ENCODE measurements around the gene CHCHD6. TPM values are rescaled to one million over a fixed set of nuclear protein-coding genes. Genes with fewer than 3 reads are reported as not detected.

The CHCHD6 gene
- total RNA-seq, 2 experiments from 2014 or later, result 16.6 to 21.2 TPM

GRCh38 chr3:126720596-126720995 is 16.6 kb downstream of the CHCHD6 start:
- Mint-ChIP-seq H3K4me3 (no peak overlapping the region), H3K9me3 (peaks cover 6% of the 10 kb centered on the region), H3K36me3 (ENCODE audit: low read depth) (peaks cover 9% of the 10 kb centered on the region), H3K27ac (no peak overlapping the region), H3K27me3 (no peaks in the 10 kb centered on the region), H3K4me1 (ENCODE audit: low read depth) (no peaks in the 10 kb centered on the region)
- ChIA-PET POLR2A (no interaction called here), CTCF (interaction anchor here (1.0 kb wide), 1 partner anchor 14 kb away, joined by 3 read pairs; no protein-coding TSS in a partner anchor)
- TF ChIP-seq CTCF (IDR thresholded peaks at IDR 0.05), result no peak
- intact Hi-C loops (cut with micrococcal nuclease), result no loop called here
- no peak for ATAC-seq
- no peak for DNase-seq

GRCh38 chr3:126721246-126721645 is 17.2 kb downstream of the CHCHD6 start:
- POLR2A ChIA-PET, result no interaction called here
- H3K27ac Mint-ChIP-seq, result no peak overlapping the region
- H3K27me3 Mint-ChIP-seq, result no peaks in the 10 kb centered on the region
- intact Hi-C loops (cut with micrococcal nuclease), result no loop called here
- H3K4me1 Mint-ChIP-seq (ENCODE audit: low read depth), result no peaks in the 10 kb centered on the region
- DNase-seq (no peak), ATAC-seq (no peak)
- H3K36me3 Mint-ChIP-seq (ENCODE audit: low read depth), result peaks cover 13% of the 10 kb centered on the region
- CTCF ChIA-PET, result no interaction called here
- TF ChIP-seq CTCF (IDR thresholded peaks at IDR 0.05), result no peak
- H3K4me3 Mint-ChIP-seq, result no peak overlapping the region
- peaks cover 6% of the 10 kb centered on the region for H3K9me3 Mint-ChIP-seq

GRCh38 chr3:126723237-126723636 is 19.2 kb downstream of the CHCHD6 start:
- H3K4me1 Mint-ChIP-seq (ENCODE audit: low read depth), result no peaks in the 10 kb centered on the region
- ChIA-PET CTCF (no interaction called here), POLR2A (no interaction called here)
- H3K27me3 Mint-ChIP-seq, result no peaks in the 10 kb centered on the region
- H3K36me3 Mint-ChIP-seq (ENCODE audit: low read depth), result peaks cover 27% of the 10 kb centered on the region
- H3K4me3 Mint-ChIP-seq, result no peak overlapping the region
- TF ChIP-seq CTCF (IDR thresholded peaks at IDR 0.05), result no peak
- DNase-seq, result no peak
- no peak overlapping the region for H3K27ac Mint-ChIP-seq
- ATAC-seq, result no peak
- intact Hi-C loops (cut with micrococcal nuclease), result no loop called here
- H3K9me3 Mint-ChIP-seq, result peaks cover 6% of the 10 kb centered on the region

- DNase-seq (no peak), ATAC-seq (no peak)
- Mint-ChIP-seq H3K4me3 (no peak overlapping the region), H3K4me1 (ENCODE audit: low read depth) (no peaks in the 10 kb centered on the region), H3K9me3 (peaks cover 6% of the 10 kb centered on the region), H3K36me3 (ENCODE audit: low read depth) (peaks cover 30% of the 10 kb centered on the region), H3K27me3 (no peaks in the 10 kb centered on the region), H3K27ac (no peak overlapping the region)
- ChIA-PET CTCF (no interaction called here), POLR2A (no interaction called here)
- no peak for TF ChIP-seq CTCF (IDR thresholded peaks at IDR 0.05)
- intact Hi-C loops (cut with micrococcal nuclease), result no loop called here
Measured at GRCh38 chr3:126723801-126724200, 19.8 kb downstream of the CHCHD6 start.

- POLR2A ChIA-PET, result no interaction called here
- H3K27me3 Mint-ChIP-seq, result no peaks in the 10 kb centered on the region
- peaks cover 45% of the 10 kb centered on the region for H3K36me3 Mint-ChIP-seq (ENCODE audit: low read depth)
Measured at GRCh38 chr3:126728680-126729079, 24.6 kb downstream of the CHCHD6 start.

More at GRCh38 chr3:126728680-126729079, 24.6 kb downstream of the CHCHD6 start:
- no peak for DNase-seq
- H3K27ac Mint-ChIP-seq, result no peak overlapping the region
- intact Hi-C loops (cut with micrococcal nuclease), result no loop called here
- CTCF ChIA-PET, result no interaction called here
- no peak for TF ChIP-seq CTCF (IDR thresholded peaks at IDR 0.05)
- peaks cover 12% of the 10 kb centered on the region for H3K4me1 Mint-ChIP-seq (ENCODE audit: low read depth)
- no peak for ATAC-seq
- peaks cover 6% of the 10 kb centered on the region for H3K9me3 Mint-ChIP-seq
- H3K4me3 Mint-ChIP-seq, result no peak overlapping the region

All from activated CD8-positive, alpha-beta T cell treated with anti-CD3 and anti-CD28 coated beads for 36 hours (primary cell).